ENCODE results near the gene TRAF2.

GRCh38 chr9:136921718-136922117, 35.4 kb downstream of the TRAF2 start:
- TF ChIP-seq CTCF (IDR thresholded peaks at IDR 0.05) = no peak
- TF ChIP-seq POLR2A (IDR thresholded peaks at IDR 0.05) = no peak
